GM19351 (cell line): Measurements from ENCODE around the gene LMF2.
A peak's percentile ranks its signal among the peaks of the same experiment; 100 is the strongest.
"Not testable (repeated sequence)": the region's sequence is repeated elsewhere in the genome, so short reads cannot be mapped to it uniquely, and the experiment has no call there.

Experiments used
- ATAC-seq: cut with Tn5 transposase; IDR thresholded peaks from one replicate; pipeline ENCODE4 v1.9.1; 2021; ENCODE audit warnings: mild to moderate bottlenecking, moderate library complexity; ENCODE audit not compliant: unreplicated experiment

LMF2 gene

DNA sequence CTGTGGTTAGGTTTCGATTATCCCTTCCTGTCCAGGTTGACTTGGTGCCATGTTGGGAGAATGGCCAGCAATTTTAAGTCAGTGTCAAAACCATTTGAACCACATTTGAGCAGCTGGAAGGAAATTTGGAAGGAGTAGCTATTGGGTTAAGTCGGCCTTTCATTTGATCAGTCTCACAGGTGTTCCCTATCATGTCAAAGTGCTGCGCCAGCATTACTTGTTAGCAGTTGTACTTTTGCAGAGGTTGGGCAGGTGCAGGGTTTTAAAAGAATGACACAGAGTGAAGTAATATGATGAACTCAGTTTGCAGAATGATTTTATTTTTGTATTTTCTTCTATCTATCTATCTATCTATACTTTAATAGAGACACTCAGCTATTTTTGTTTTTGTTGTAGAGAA lies 28.7 kb upstream of the LMF2 start:
- no peak for ATAC-seq

DNA sequence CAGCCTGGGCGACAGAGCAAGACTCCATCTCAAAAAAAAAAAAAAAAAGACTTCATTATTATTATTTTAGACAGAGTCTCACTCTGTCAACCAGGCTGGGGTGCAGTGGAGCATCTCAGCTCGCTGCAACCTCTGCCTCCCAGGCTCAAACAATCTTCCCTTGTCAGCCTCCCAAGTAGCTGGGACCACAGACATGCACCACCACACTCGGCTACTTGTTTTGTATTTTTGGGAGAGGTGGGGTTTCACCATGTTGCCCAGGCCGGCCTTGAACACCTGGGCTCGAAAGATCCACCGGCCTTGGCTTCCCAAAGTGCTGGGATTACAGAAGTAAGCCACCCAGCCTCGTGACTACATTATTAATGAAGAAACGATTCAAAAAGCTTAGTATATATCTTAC lies 27.6 kb upstream of the LMF2 start:
- no peak for ATAC-seq

GRCh38 chr22:50533856-50534711 lies 26.6 kb upstream of the LMF2 start:
- ATAC-seq = not testable (repeated sequence)

- ATAC-seq = no peak
Observed at GRCh38 chr22:50532824-50533796, 25.6 kb upstream of the LMF2 start.

DNA sequence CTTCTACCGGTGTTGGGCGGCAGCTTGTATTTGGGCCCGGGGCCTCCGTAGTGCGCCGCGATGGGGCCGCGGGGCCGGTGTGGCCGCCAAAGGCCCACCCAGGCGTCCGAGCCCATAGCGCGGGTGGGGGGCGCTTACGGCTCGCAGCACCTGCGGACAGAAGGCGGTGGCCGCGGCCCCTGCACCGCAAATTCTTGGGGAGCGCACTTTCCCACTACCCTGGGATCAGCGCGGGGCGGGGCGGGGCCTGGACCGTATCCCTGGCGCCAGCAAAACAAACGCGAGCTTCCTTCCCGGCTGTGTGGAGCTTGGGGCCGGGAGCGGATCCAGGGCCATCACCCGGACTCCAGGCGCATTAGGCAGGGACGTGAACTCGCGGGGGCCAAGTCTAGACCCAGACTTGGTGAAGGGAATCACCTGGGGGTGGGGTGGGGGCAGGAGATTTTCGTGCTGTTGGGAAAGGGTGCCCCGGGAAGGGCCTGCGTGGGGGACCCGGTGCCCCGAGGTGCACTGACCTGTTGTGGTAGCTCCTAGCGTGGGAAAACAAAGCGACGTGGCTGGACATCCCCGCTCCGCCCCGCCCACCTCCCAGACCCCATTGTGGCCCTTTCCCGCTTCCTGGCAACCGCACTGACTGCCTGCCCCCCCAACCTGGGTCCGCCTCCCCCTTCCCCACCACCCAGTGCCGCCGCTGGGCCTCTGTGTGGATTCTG lies 24.6 kb upstream of the LMF2 start:
- no peak for ATAC-seq

GRCh38 chr22:50531546-50531961 lies 24.1 kb upstream of the LMF2 start:
- ATAC-seq = no peak

- ATAC-seq = no peak
Observed at GRCh38 chr22:50530877-50531545, 23.5 kb upstream of the LMF2 start.

- ATAC-seq = no peak
Observed at GRCh38 chr22:50530580-50530876, 23.0 kb upstream of the LMF2 start.

GRCh38 chr22:50529897-50530579 lies 22.5 kb upstream of the LMF2 start, which contains the start of gene TYMP:
Gene TYMP (minus strand): TSS chr22:50530012. CDS start chr22:50529709, 303 bp downstream.
- ATAC-seq = no peak

DNA sequence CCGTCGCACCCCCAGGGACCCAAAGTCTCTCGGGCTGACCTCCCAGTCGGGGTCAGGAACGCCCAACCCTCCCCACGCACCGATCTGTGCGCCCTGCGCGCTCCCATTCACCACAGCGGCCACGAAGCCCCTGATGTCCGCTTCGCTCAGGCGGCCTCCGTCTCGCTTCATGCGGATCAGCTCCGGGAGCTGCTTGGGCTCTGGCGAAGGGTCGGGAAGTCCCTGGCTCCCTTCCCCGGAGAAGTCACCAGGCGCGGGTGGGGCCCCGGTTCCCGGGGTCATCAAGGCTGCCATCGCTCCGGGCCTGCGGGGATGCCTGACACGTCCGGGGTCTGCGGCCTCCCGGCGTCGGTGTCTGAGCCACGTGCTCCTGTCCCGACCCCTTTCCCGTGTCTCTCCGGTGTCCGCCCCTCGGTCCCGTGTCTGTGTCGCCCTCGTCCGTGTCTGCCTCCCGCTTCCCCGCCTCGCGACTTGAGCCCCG lies 22.0 kb upstream of the LMF2 start:
- ATAC-seq = no peak

DNA sequence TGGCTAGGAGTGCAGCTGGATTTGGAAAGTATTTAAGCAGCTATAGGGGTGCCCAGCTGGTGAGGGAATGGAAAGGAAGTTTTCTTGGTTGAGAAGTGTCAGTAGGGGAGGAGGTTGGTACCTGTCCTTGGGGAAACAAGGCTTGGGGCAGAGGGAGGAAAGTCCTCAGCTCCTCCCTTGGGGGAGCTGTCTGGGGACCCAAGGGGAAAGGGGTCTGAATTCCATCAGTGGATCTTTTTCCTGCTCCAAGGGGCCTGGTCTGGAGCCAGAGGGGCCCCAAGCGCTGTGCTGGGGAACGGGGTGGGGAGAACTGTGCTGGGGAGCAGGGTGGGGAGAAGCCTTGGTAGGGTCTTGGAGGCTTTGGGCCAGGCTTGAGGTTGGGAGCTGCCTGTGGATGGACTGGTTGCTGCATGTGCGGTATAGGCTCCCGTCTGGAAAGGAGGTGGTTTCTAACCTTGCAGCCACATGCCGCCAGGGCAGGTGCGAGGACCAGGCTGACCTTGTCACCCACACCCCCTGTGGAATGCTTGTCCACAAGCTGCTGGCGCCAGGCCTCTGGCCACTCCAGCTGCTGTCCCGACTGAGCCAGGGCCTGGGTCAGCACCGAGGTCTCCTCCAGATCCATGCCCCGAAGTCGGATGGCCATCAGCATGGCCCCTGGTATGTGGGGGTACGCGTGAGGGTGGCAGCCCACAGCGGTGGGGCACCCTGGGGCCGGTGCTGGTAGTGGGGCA lies 21.3 kb upstream of the LMF2 start:
- no peak for ATAC-seq

DNA sequence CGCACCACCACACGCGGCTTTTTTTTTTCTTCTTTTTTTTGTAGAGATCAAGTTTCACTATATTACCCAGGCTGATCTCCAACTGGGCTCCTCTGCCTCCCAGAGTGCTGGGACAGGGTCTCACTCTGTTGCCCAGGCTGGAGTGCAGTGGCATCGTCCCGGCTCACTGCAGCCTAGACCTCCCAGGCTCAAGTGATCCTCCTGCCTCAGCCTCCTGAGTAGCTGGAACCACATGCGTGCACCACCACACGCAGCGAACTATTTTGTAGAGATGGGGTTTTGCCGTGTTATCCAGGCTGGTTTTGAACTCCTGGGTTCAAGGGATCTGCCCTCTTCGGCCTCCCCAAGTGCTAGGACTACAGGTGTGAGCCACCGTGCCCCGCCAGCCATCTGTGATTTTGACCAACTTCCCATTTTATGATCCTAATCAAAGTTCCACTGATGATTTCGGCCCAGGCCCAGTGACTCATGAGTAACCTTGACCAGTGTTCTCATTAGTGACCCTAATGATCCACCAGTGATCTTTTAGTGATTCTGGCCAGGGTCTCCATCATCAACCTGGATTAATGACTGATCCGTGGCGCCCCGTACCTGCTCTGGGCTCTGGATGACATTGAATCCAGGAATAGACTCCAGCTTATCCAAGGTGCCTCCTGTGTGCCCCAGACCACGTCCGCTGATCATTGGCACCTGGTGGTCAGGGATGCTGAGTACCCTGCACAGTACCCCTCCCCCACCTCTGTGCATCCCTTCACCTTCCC lies 20.6 kb upstream of the LMF2 start:
- no peak for ATAC-seq

GRCh38 chr22:50526834-50527801 lies 19.6 kb upstream of the LMF2 start:
- no peak for ATAC-seq

- peak; percentile 26 for ATAC-seq
Observed at GRCh38 chr22:50526108-50526833, 18.8 kb upstream of the LMF2 start.

GRCh38 chr22:50525858-50526107 lies 18.3 kb upstream of the LMF2 start:
- ATAC-seq = no peak

GRCh38 chr22:50525104-50525857 lies 17.8 kb upstream of the LMF2 start, which contains the start of gene SCO2:
Gene SCO2 (minus strand): TSS chr22:50525598. CDS start chr22:50524411, 1,187 bp downstream.
- ATAC-seq = peak; percentile 34
